Activated CD4-positive, alpha-beta T cell treated with anti-CD3 and anti-CD28 coated beads for 36 hours (primary cell): ENCODE data around the gene ACO2. TPM values are rescaled to one million over a fixed set of nuclear protein-coding genes. Genes with fewer than 3 reads are reported as not detected.
"Not testable (repeated sequence)": the region's sequence is repeated elsewhere in the genome, so short reads cannot be mapped to it uniquely, and the experiment has no call there.

ENCODE experiments used
- ATAC-seq: fragments of 200-7000 bp; cut with Tn5 transposase; one replicate; pipeline ENCODE4 v1.10.0; 2021; ENCODE audit warnings: mild to moderate bottlenecking, moderate library complexity
- CTCF ChIA-PET: fragments of 350-600 bp; sonication (Branson Sonifier 250); formaldehyde crosslinking; loops from one replicate; lab custom pipeline; 2021; ENCODE audit warnings: antibody characterized with exemption; lab: Charles Lee
- POLR2A ChIA-PET: fragments of 350-600 bp; sonication (Branson Sonifier 250); formaldehyde crosslinking; loops from one replicate; lab custom pipeline; 2021; ENCODE audit warnings: antibody characterized with exemption, inconsistent platforms; lab: Charles Lee
- DNase-seq: peaks from one replicate; pipeline ENCODE4 v3.0.0-alpha.2; 2020
- H3K27ac Mint-ChIP-seq: one replicate; pipeline ENCODE4 v1.8.0; 2021; ENCODE audit warnings: mixed read lengths
- H3K27me3 Mint-ChIP-seq: one replicate; pipeline ENCODE4 v1.8.0; 2021; ENCODE audit warnings: mixed read lengths
- H3K36me3 Mint-ChIP-seq: one replicate; pipeline ENCODE4 v1.8.0; 2021; ENCODE audit warnings: low read depth, mixed read lengths
- H3K4me1 Mint-ChIP-seq: one replicate; pipeline ENCODE4 v1.8.0; 2021; ENCODE audit warnings: mixed read lengths
- H3K4me3 Mint-ChIP-seq: one replicate; pipeline ENCODE4 v1.8.0; 2021; ENCODE audit warnings: mild to moderate bottlenecking, moderate library complexity, mixed read lengths
- H3K9me3 Mint-ChIP-seq: one replicate; pipeline ENCODE4 v1.8.0; 2021; ENCODE audit warnings: low read depth, mixed read lengths
- intact Hi-C, 2 experiments: fragments of 100-400 bp; cut with DNase I in 1 of 2; cut with micrococcal nuclease in 1 of 2; formaldehyde crosslinking; loops; one replicate each; pipeline versions ENCODE4 v1.14.2 to v1.15.1; 2022 to 2024; cut with DNase I, micrococcal nuclease
- total RNA-seq, 2 experiments: library from RNA; stranded (reverse); gene quantifications; one replicate each; pipeline ENCODE4 v1.2.3, GENCODE V29; 2021

Gene ACO2
- total RNA-seq, 2 experiments from 2014 or later: 95.4 to 106 TPM

- Mint-ChIP-seq H3K27ac (no peak overlapping the region), H3K4me1 (peaks cover 11% of the 10 kb centered on the region), H3K36me3 (peaks cover 27% of the 10 kb centered on the region), H3K9me3 (no peaks in the 10 kb centered on the region), H3K4me3 (no peak overlapping the region), H3K27me3 (no peaks in the 10 kb centered on the region)
- intact Hi-C loops: no loop called here
- ChIA-PET POLR2A (interaction anchor here (1.2 kb wide), 1 partner anchor 9 kb away, joined by 3 read pairs; no protein-coding TSS in a partner anchor), CTCF (interaction anchor here (1.0 kb wide), 1 partner anchor 96 kb away, joined by 3 read pairs; no protein-coding TSS in a partner anchor)
- ATAC-seq (no peak), DNase-seq (no peak)
These were observed 31.7 kb upstream of the ACO2 start for GRCh38 chr22:41437198-41437597.

GRCh38 chr22:41440511-41440910, 28.4 kb upstream of the ACO2 start:
- intact Hi-C loops: loop anchor here (10.0 kb wide), 4 partner anchors 184 to 1174 kb away; partner anchors contain the start of genes DESI1 (in 1 of the 2), NAGA (in 1 of the 2), PHETA2 (in 1 of the 2) and POLDIP3 (in 1 of the 2)
- H3K9me3 Mint-ChIP-seq, H3K27me3 Mint-ChIP-seq, ATAC-seq, H3K27ac Mint-ChIP-seq, H3K4me3 Mint-ChIP-seq, DNase-seq, POLR2A ChIA-PET, CTCF ChIA-PET: not testable (repeated sequence)
- Mint-ChIP-seq H3K36me3 (peaks cover 41% of the 10 kb centered on the region), H3K4me1 (peaks cover 17% of the 10 kb centered on the region)

GRCh38 chr22:41442240-41442792, 26.6 kb upstream of the ACO2 start:
- H3K4me3 Mint-ChIP-seq: no peak overlapping the region
- peaks cover 28% of the 10 kb centered on the region for H3K36me3 Mint-ChIP-seq
- DNase-seq: no peak
- H3K27ac Mint-ChIP-seq: no peak overlapping the region
- ChIA-PET POLR2A (interaction anchor here (1.1 kb wide), 1 partner anchor 15 kb away, joined by 4 read pairs; no protein-coding TSS in a partner anchor), CTCF (interaction anchor here (1.3 kb wide), 2 partner anchors 31 to 84 kb away, joined by 3 read pairs; no protein-coding TSS in a partner anchor)
- no peaks in the 10 kb centered on the region for H3K27me3 Mint-ChIP-seq
- no peak for ATAC-seq
- intact Hi-C loops: loop anchor here (10.0 kb wide), 4 partner anchors 182 to 1172 kb away; partner anchors contain the start of genes DESI1 (in 1 of the 2), NAGA (in 1 of the 2), PHETA2 (in 1 of the 2) and POLDIP3 (in 1 of the 2)
- no peaks in the 10 kb centered on the region for H3K9me3 Mint-ChIP-seq
- peaks cover 17% of the 10 kb centered on the region for H3K4me1 Mint-ChIP-seq

GRCh38 chr22:41444360-41445128, 24.4 kb upstream of the ACO2 start:
- no peaks in the 10 kb centered on the region for H3K9me3 Mint-ChIP-seq
- peaks cover 17% of the 10 kb centered on the region for H3K4me1 Mint-ChIP-seq
- H3K4me3 Mint-ChIP-seq: peak overlapping the region; percentile 86
- intact Hi-C loops: loop anchor here (1.0 to 10.0 kb wide), 9 partner anchors 40 to 1170 kb away; partner anchors contain the start of genes DESI1 (in 1 of the 2), NAGA (in 1 of the 2), PHETA2 (in 1 of the 2) and POLDIP3 (in 1 of the 2)
- peak overlapping the region; percentile 90 for H3K27ac Mint-ChIP-seq
- H3K36me3 Mint-ChIP-seq: peaks cover 25% of the 10 kb centered on the region
- ChIA-PET POLR2A (interaction anchor here (0.6 to 2.9 kb wide), 6 partner anchors 24 to 1171 kb away, joined by 3 to 53 read pairs (median 6); partner anchors contain the start of genes ACO2, PHF5A, RANGAP1 and TEF), CTCF (interaction anchor here (0.7 to 3.9 kb wide), 6 partner anchors 17 to 88 kb away, joined by 3 to 17 read pairs (median 3); partner anchors contain the start of genes ACO2 and PHF5A)
- ATAC-seq (peak; percentile 62), DNase-seq (peak; percentile 93)
- H3K27me3 Mint-ChIP-seq: no peaks in the 10 kb centered on the region

GRCh38 chr22:41445129-41446056, 23.5 kb upstream of the ACO2 start:
- Mint-ChIP-seq H3K36me3 (peaks cover 25% of the 10 kb centered on the region), H3K4me3 (peak overlapping the region; percentile 86), H3K9me3 (no peaks in the 10 kb centered on the region), H3K4me1 (peaks cover 17% of the 10 kb centered on the region), H3K27me3 (no peaks in the 10 kb centered on the region), H3K27ac (peak overlapping the region; percentile 90)
- ChIA-PET POLR2A (interaction anchor here (0.6 to 2.9 kb wide), 10 partner anchors 8 to 1170 kb away, joined by 3 to 53 read pairs (median 6); partner anchors contain the start of genes ACO2, PHF5A, PMM1 and RANGAP1), CTCF (interaction anchor here (0.7 to 3.9 kb wide), 10 partner anchors 16 to 87 kb away, joined by 3 to 22 read pairs (median 3); partner anchors contain the start of genes ACO2 and PHF5A)
- ATAC-seq (no peak), DNase-seq (peak; percentile 61)
- intact Hi-C loops: loop anchor here (1.0 to 10.0 kb wide), 10 partner anchors 41 to 1169 kb away; partner anchors contain the start of genes RANGAP1 (in 2 of the 2), DESI1 (in 1 of the 2), EP300 (in 1 of the 2) and NAGA (in 1 of the 2)

- intact Hi-C loops: loop anchor here (1.0 to 10.0 kb wide), 9 partner anchors 43 to 1169 kb away; partner anchors contain the start of genes DESI1 (in 1 of the 2), EP300 (in 1 of the 2), NAGA (in 1 of the 2) and PHETA2 (in 1 of the 2)
- Mint-ChIP-seq H3K36me3 (peaks cover 25% of the 10 kb centered on the region), H3K4me3 (peak overlapping the region; percentile 86), H3K9me3 (no peaks in the 10 kb centered on the region), H3K27me3 (no peaks in the 10 kb centered on the region), H3K27ac (peak overlapping the region; percentile 97), H3K4me1 (peaks cover 17% of the 10 kb centered on the region)
- DNase-seq (no peak), ATAC-seq (no peak)
- POLR2A ChIA-PET: interaction anchor here (0.6 to 2.9 kb wide), 12 partner anchors 9 to 413 kb away, joined by 3 to 53 read pairs (median 5); partner anchors contain the start of genes ACO2, DESI1, PHF5A and PMM1
- CTCF ChIA-PET: interaction anchor here (0.6 to 3.9 kb wide), 5 partner anchors 23 to 53 kb away, joined by 3 to 22 read pairs (median 3); partner anchors contain the start of genes ACO2 and PHF5A
These were observed 22.8 kb upstream of the ACO2 start for GRCh38 chr22:41446057-41446501.

GRCh38 chr22:41446639-41447434, 22.1 kb upstream of the ACO2 start, which contains the start of gene TOB2:
Gene TOB2, minus strand, starts transcription at chr22:41446801. Its CDS starts 9,456 bp downstream, at chr22:41437345.
- CTCF ChIA-PET: interaction anchor here (0.6 to 3.9 kb wide), 3 partner anchors 22 to 52 kb away, joined by 3 to 22 read pairs (median 17); partner anchors contain the start of genes ACO2 and PHF5A
- intact Hi-C loops: loop anchor here (1.0 to 10.0 kb wide), 10 partner anchors 44 to 1168 kb away; partner anchors contain the start of genes ST13 (in 2 of the 2), DESI1 (in 1 of the 2), EP300 (in 1 of the 2) and NAGA (in 1 of the 2)
- peak; percentile 97 for DNase-seq
- Mint-ChIP-seq H3K4me3 (peak within 1 kb of the TSS; percentile 86), H3K27me3 (no peaks in the 10 kb centered on the region), H3K4me1 (peaks cover 17% of the 10 kb centered on the region), H3K36me3 (peaks cover 23% of the 10 kb centered on the region), H3K9me3 (no peaks in the 10 kb centered on the region), H3K27ac (peak within 1 kb of the TSS; percentile 97)
- POLR2A ChIA-PET: interaction anchor here (0.6 to 2.9 kb wide), 10 partner anchors 21 to 1168 kb away, joined by 3 to 53 read pairs (median 4); partner anchors contain the start of genes ACO2, DESI1, PHF5A and PMM1
- ATAC-seq: peak; percentile 56

GRCh38 chr22:41447435-41448188, 21.3 kb upstream of the ACO2 start:
- ChIA-PET POLR2A (interaction anchor here (0.6 to 2.9 kb wide), 14 partner anchors 9 to 1167 kb away, joined by 3 to 53 read pairs (median 5); partner anchors contain the start of genes ACO2, PHF5A, PMM1 and POLDIP3), CTCF (interaction anchor here (0.7 to 3.9 kb wide), 4 partner anchors 16 to 45 kb away, joined by 6 to 22 read pairs (median 13); partner anchors contain the start of genes ACO2 and PHF5A)
- intact Hi-C loops: loop anchor here (1.0 to 10.0 kb wide), 16 partner anchors 21 to 1167 kb away; partner anchors contain the start of genes DESI1 (in 2 of the 2), PHF5A (in 2 of the 2), ST13 (in 2 of the 2) and XRCC6 (in 2 of the 2)
- Mint-ChIP-seq H3K27me3 (no peaks in the 10 kb centered on the region), H3K4me1 (peaks cover 13% of the 10 kb centered on the region), H3K27ac (peak overlapping the region; percentile 97), H3K4me3 (peak overlapping the region; percentile 86), H3K36me3 (peaks cover 23% of the 10 kb centered on the region), H3K9me3 (no peaks in the 10 kb centered on the region)
- ATAC-seq (no peak), DNase-seq (peak; percentile 75)
